ENCODE results near the gene CEP70.
"Not testable (repeated sequence)": the region's sequence is repeated elsewhere in the genome, so short reads cannot be mapped to it uniquely, and the experiment has no call there.

The CEP70 gene

GRCh38 chr3:138470687-138471086 lies 123.4 kb downstream of the CEP70 start:
- DNase-seq (ENCODE audit: low spot score), result no peak

- no peak for DNase-seq (ENCODE audit: low spot score)
These were observed 124.2 kb downstream of the CEP70 start for GRCh38 chr3:138469874-138470273.

- DNase-seq (ENCODE audit: low spot score), result no peak
These were observed 125.2 kb downstream of the CEP70 start for GRCh38 chr3:138468886-138469285.

DNA sequence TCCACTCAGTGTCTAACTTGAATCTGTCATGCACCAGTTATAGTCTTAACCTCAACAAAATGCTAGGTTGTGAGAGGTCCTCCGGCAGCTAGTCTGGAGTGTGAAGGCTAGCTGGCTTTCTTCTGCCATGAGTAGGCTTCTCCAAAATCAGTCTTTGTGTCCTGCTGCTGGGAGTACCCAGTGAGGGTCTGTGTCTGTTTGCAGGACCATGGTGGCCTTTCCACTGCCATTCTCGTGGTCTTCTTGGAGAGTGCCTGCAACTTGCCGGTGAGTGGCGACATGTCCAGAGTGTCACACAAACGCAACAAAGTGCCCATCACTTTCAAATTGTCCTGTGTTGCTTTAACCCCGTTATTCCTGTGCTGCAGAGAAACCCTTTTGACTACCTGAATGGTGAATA lies 125.6 kb downstream of the CEP70 start:
- DNase-seq (ENCODE audit: low spot score), result no peak

DNA sequence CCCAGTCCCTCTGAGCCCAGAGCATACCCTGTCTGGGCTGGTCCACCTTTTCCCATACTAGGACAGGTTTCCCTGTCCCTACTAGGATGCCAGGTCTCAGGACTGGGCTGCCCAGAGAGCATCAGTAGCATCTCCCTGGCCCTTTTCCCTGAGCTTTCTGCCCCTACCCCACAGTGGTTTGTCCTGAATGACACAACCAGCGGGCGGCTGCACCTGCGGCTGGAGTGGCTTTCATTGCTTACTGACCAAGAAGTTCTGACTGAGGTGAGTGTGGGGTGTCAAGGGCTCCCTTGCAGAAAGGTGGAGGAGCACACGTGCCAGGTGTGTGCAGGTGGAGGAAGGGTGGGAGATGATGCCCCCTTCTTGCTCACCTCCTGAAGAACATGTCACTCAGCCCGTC lies 126.1 kb downstream of the CEP70 start:
- DNase-seq (ENCODE audit: low spot score), result no peak

- DNase-seq (ENCODE audit: low spot score), result no peak
These were observed 128.1 kb downstream of the CEP70 start for GRCh38 chr3:138465925-138466324.

GRCh38 chr3:138465451-138465850 lies 128.6 kb downstream of the CEP70 start:
- no peak for DNase-seq (ENCODE audit: low spot score)

DNA sequence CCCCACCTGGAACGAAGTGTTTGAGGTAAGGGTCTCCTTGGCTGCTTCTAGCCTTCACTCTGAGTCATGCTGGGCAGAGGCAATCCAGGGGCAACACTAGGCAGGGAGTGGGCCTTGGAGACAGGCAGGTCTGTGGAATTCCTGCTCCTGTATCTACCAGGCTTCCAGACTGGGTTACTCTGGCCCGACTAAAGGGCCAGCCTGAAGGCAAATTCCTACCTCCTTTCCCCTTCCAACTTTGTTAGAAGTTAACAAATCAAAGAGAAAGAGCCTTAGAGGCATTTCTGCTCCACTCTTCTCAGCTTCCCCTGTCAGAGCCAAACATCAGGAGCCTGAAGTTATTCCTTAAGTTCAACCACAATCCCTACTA lies 129.6 kb downstream of the CEP70 start:
- DNase-seq (ENCODE audit: low spot score), result no peak

DNA sequence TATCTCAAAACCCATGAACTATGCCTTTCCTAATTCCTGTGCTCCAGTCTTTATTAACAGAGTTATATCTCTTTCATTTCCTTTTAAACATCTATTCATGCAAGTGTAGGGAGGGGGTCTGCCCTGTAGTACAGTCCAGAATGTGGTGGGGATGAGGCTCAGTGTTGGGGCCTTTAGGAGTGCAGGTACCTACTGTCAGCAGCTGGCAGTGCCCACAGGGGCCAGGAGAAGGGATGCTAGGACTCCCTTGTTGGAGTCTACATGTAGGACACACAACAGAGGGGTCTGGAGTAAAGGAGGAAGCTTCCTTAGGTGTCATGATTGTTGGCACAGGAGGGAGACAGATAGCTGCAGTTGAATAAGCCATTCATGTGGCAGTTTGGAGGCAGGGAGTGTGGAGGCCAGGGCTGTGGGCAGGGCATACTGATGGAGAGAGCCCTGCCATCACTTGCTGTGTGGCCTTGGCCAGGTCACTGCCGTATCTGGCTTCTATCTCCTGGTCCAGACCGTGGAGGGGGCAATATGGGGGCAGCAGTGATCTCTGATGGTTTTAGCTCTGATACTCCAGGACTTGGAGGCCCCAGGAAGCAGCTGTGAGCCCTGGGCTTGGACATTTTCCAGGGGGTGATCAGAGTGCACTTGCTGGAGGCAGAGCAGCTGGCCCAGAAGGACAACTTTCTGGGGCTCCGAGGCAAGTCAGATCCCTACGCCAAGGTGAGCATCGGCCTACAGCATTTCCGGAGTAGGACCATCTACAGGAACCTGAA lies 130.2 kb downstream of the CEP70 start:
- no peak for DNase-seq (ENCODE audit: low spot score)

DNA sequence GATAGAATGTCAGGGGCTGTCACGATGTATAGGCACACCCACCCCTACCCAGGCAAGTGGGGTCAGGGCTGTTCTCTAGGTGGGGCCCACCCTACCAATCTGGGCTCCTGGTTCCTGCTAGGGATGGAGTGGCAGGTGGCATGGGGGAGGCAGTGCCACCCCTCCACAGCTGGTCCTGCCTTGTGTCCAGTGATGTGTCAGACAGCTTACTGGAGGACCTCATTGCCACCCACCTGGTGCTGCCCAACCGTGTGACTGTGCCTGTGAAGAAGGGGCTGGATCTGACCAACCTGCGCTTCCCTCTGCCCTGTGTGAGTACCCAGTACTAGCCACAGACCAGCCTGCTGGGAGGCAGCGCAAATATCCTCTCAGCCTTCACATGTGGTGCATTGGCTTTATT lies 132.2 kb downstream of the CEP70 start:
- no peak for DNase-seq (ENCODE audit: low spot score)

GRCh38 chr3:138461246-138461645 lies 132.8 kb downstream of the CEP70 start:
- DNase-seq (ENCODE audit: low spot score), result no peak

DNA sequence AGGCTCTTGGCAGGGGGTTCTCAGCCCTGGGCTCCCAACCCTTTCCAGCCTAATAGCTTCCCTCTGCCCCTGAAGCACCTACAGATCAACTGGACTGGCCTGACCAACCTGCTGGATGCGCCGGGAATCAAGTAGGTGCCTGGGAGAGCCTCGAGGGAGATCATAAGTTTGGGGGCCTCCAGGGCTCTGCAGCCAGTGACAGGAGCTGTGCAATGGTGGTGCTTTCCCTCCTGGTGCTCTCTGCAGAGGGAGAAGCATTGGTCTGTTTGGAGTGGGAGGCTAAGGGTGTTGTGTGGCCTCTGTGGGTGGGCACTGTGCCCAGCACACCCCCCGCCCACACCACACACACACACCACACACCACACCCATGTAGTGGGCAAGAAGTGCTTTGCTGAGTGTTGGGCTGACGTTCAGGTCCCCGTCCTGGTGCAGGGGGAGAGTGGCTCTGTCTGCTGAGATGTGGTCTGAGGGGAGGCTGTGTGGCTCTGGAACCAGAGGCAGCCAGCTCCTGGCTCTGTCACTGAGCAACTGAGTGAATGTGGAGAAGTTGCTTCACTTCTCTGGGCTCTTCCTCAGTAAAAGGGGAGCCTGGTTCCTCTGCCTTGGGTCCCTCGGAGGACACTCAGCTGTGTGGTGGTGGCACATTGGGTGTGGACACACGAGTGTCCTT lies 133.4 kb downstream of the CEP70 start:
- no peak for DNase-seq (ENCODE audit: low spot score)

GRCh38 chr3:138459619-138460535 lies 134.2 kb downstream of the CEP70 start:
- DNase-seq (ENCODE audit: low spot score), result no peak

- no peak for DNase-seq (ENCODE audit: low spot score)
These were observed 135.1 kb downstream of the CEP70 start for GRCh38 chr3:138458774-138459499.

DNA sequence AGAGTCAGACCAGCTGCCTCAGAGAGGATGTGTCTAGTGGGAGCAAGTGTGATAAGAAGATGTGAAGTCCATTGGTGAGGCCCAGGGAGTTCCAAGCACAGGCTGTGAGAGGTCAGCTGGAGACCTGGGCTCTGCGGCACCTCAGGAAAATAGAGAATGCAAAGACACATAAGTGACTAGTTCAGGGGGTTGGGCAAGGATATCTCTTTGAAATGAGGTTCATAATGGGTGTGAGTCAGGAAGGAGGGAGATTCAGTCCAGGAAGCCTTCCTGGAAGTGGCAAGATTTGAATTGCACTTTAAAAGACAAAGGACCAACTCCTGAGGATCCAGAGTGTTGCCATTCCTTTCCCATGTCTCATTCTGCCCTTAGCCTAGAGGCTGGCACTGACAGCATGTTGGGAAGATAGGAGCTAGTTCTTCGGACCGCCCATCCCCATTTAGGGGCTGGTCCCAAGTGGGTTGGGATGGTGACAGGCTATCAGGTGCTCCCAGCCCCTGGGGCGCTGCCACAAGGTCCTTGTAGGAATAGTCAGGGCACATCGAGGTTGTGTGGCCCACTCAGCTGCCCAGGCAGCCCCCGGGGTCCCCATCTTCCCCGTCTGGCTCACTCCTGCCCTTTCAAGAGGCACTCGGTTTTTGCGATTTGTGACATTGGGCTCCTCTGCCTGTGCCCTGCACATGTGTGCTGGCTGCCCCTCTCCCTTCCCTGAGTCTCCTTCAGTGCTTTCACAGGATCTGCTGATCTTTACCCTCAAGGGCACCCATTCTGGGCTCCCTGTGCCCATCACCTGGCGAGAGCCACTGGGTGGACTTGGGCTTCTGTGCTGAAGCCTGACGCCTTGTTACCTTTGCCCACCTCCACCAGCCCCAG lies 136.0 kb downstream of the CEP70 start:
- DNase-seq (ENCODE audit: low spot score), result no peak

DNA sequence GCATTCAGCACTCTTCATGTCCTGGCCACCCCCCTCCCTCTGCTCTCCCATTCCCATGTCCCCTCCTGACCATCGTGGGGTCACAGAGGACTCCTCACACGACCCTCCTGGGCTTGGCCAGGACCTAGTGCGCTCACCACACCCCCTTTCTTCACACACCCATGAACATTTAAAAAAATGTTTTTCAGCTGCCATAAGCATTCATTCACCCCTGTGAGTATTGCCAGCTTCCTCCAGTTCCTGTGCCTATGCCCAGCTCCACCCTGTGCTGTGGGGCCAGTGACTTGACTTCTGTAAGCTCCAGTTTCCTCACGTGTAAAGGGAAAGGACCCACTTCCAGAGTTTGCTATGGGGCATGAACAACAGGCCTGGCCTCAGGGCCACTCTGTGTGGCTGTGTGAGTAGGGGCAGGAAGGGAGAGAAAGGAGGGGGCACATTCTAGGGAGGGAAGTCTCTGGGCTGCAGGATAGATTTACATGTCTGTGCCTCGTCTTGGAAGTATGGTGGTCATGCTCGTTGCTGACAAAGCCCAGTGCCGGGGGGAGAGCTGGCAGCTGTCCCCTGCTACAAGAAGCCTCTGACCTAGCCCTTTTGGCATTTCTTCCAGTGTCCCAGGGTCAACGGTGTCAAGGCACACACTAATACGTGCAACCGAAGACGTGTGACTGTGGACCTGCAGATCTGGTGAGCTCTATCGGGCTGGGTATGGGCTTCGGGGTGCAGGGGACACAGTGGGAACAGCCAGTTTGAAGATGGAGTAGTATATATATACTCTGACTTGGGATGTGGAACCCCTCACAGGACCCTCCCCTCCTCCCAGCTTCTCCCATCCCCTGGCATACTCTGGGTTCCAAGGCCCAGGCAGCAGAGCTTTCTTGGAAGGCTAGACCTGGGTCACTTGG lies 136.8 kb downstream of the CEP70 start:
- no peak for DNase-seq (ENCODE audit: low spot score)

GRCh38 chr3:138455801-138456716 lies 138.0 kb downstream of the CEP70 start:
- no peak for DNase-seq (ENCODE audit: low spot score)

GRCh38 chr3:138453940-138454339 lies 140.1 kb downstream of the CEP70 start:
- not testable (repeated sequence) for DNase-seq (ENCODE audit: low spot score)

DNA sequence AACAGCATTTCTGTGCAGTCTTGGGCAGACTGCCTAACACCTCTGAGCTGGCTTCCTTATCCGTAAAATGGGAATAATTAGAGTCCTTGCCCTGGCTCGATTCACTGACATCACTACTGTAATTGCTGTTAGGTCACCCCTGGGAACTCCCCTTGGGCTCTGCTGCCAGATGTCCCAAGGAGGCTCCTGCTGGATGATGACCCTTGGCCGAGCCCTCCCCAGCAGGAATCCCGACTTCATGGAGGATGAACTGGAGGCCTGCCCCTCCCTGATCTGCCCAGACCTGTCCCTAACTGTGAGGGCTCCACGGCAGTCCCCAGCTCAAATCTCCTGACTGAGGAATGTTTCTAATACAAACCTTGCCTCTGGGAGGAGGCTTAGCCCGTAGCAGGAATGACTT lies 141.6 kb downstream of the CEP70 start:
- no peak for DNase-seq (ENCODE audit: low spot score)

All from pons (tissue), 1 donor.